ENCODE data around the gene EXOC7.
"Not testable (repeated sequence)": the region's sequence is repeated elsewhere in the genome, so short reads cannot be mapped to it uniquely, and the experiment has no call there.

Gene EXOC7

GRCh38 chr17:76072148-76072858 is 31.3 kb downstream of the EXOC7 start, which contains the start of gene SRP68:
TSS of gene SRP68 (minus strand) at chr17:76072517. CDS start at chr17:76072491, 26 bp downstream.
- Histone ChIP-seq H3K27ac (ENCODE audit: low read length) (no peak within 1 kb of the TSS), H3K36me3 (ENCODE audit: insufficient read depth, low read depth, low read length) (peaks cover 8% of the 10 kb centered on the region), H3K9ac (ENCODE audit: low read depth, low read length) (peak within 1 kb of the TSS; percentile 92), H3K4me1 (ENCODE audit: insufficient read depth, low read length) (peaks cover 6% of the 10 kb centered on the region; the same call in 1 of the 2 replicates), H3K4me3 (ENCODE audit: low read length) (peak within 1 kb of the TSS; percentile 96), H3K9me3 (ENCODE audit: insufficient read depth, low read depth, low read length) (no peaks in the 10 kb centered on the region), H3K27me3 (ENCODE audit: insufficient read depth, low read length) (peaks cover 48% of the 10 kb centered on the region)

- Histone ChIP-seq H3K9me3 (ENCODE audit: insufficient read depth, low read depth, low read length) (no peaks in the 10 kb centered on the region), H3K27me3 (ENCODE audit: insufficient read depth, low read length) (peaks cover 41% of the 10 kb centered on the region), H3K27ac (ENCODE audit: low read length) (no peak overlapping the region), H3K4me3 (ENCODE audit: low read length) (peak overlapping the region; percentile 96), H3K9ac (ENCODE audit: low read depth, low read length) (peak overlapping the region; percentile 92), H3K36me3 (ENCODE audit: insufficient read depth, low read depth, low read length) (peaks cover 15% of the 10 kb centered on the region), H3K4me1 (ENCODE audit: insufficient read depth, low read length) (peaks cover 6% of the 10 kb centered on the region; the same call in 1 of the 2 replicates)
Measured at GRCh38 chr17:76071531-76072147, 31.9 kb downstream of the EXOC7 start.

GRCh38 chr17:76065775-76066174 is 37.8 kb downstream of the EXOC7 start:
- Histone ChIP-seq H3K27me3 (ENCODE audit: insufficient read depth, low read length) (no peaks in the 10 kb centered on the region), H3K9me3 (ENCODE audit: insufficient read depth, low read depth, low read length) (no peaks in the 10 kb centered on the region), H3K27ac (ENCODE audit: low read length) (no peak overlapping the region), H3K36me3 (ENCODE audit: insufficient read depth, low read depth, low read length) (peaks cover 68% of the 10 kb centered on the region), H3K9ac (ENCODE audit: low read depth, low read length) (no peak overlapping the region), H3K4me3 (ENCODE audit: low read length) (no peak overlapping the region), H3K4me1 (ENCODE audit: insufficient read depth, low read length) (peaks cover under 1% of the 10 kb centered on the region; the same call in 1 of the 2 replicates)

GRCh38 chr17:76063875-76064546 is 39.6 kb downstream of the EXOC7 start:
- Histone ChIP-seq H3K9ac (ENCODE audit: low read depth, low read length) (no peak overlapping the region), H3K36me3 (ENCODE audit: insufficient read depth, low read depth, low read length) (peaks cover 83% of the 10 kb centered on the region), H3K9me3 (ENCODE audit: insufficient read depth, low read depth, low read length) (no peaks in the 10 kb centered on the region), H3K4me3 (ENCODE audit: low read length) (no peak overlapping the region), H3K27ac (ENCODE audit: low read length) (no peak overlapping the region), H3K27me3 (ENCODE audit: insufficient read depth, low read length) (no peaks in the 10 kb centered on the region), H3K4me1 (ENCODE audit: insufficient read depth, low read length) (no peaks in the 10 kb centered on the region)

GRCh38 chr17:76058264-76058663 is 45.3 kb downstream of the EXOC7 start:
- not testable (repeated sequence) for H3K4me1 ChIP-seq (ENCODE audit: insufficient read depth, low read length); H3K9me3 ChIP-seq (ENCODE audit: insufficient read depth, low read depth, low read length); H3K9ac ChIP-seq (ENCODE audit: low read depth, low read length); H3K27me3 ChIP-seq (ENCODE audit: insufficient read depth, low read length); H3K4me3 ChIP-seq (ENCODE audit: low read length); H3K27ac ChIP-seq (ENCODE audit: low read length)
- H3K36me3 ChIP-seq (ENCODE audit: insufficient read depth, low read depth, low read length) = peaks cover 77% of the 10 kb centered on the region

- no peak overlapping the region for H3K4me3 ChIP-seq (ENCODE audit: low read length)
- no peaks in the 10 kb centered on the region for H3K9me3 ChIP-seq (ENCODE audit: insufficient read depth, low read depth, low read length)
- H3K36me3 ChIP-seq (ENCODE audit: insufficient read depth, low read depth, low read length) = peaks cover 77% of the 10 kb centered on the region
- no peaks in the 10 kb centered on the region for H3K4me1 ChIP-seq (ENCODE audit: insufficient read depth, low read length)
- H3K27ac ChIP-seq (ENCODE audit: low read length) = no peak overlapping the region
- no peaks in the 10 kb centered on the region for H3K27me3 ChIP-seq (ENCODE audit: insufficient read depth, low read length)
- no peak overlapping the region for H3K9ac ChIP-seq (ENCODE audit: low read depth, low read length)
Measured at GRCh38 chr17:76056882-76057281, 46.7 kb downstream of the EXOC7 start.

GRCh38 chr17:76054112-76054476 is 49.5 kb downstream of the EXOC7 start:
- Histone ChIP-seq H3K9me3 (ENCODE audit: insufficient read depth, low read depth, low read length) (no peaks in the 10 kb centered on the region), H3K27ac (ENCODE audit: low read length) (no peak overlapping the region), H3K4me1 (ENCODE audit: insufficient read depth, low read length) (no peaks in the 10 kb centered on the region), H3K27me3 (ENCODE audit: insufficient read depth, low read length) (no peaks in the 10 kb centered on the region), H3K36me3 (ENCODE audit: insufficient read depth, low read depth, low read length) (peaks cover 76% of the 10 kb centered on the region), H3K4me3 (ENCODE audit: low read length) (no peak overlapping the region), H3K9ac (ENCODE audit: low read depth, low read length) (no peak overlapping the region)

- H3K27ac ChIP-seq (ENCODE audit: low read length) = no peak overlapping the region
- no peak overlapping the region for H3K4me3 ChIP-seq (ENCODE audit: low read length)
- no peaks in the 10 kb centered on the region for H3K9me3 ChIP-seq (ENCODE audit: insufficient read depth, low read depth, low read length)
- no peaks in the 10 kb centered on the region for H3K4me1 ChIP-seq (ENCODE audit: insufficient read depth, low read length)
- no peak overlapping the region for H3K9ac ChIP-seq (ENCODE audit: low read depth, low read length)
- H3K36me3 ChIP-seq (ENCODE audit: insufficient read depth, low read depth, low read length) = peaks cover 76% of the 10 kb centered on the region
- no peaks in the 10 kb centered on the region for H3K27me3 ChIP-seq (ENCODE audit: insufficient read depth, low read length)
Measured at GRCh38 chr17:76053246-76054111, 50.1 kb downstream of the EXOC7 start.

- Histone ChIP-seq H3K27me3 (ENCODE audit: insufficient read depth, low read length) (no peaks in the 10 kb centered on the region), H3K36me3 (ENCODE audit: insufficient read depth, low read depth, low read length) (peaks cover 73% of the 10 kb centered on the region), H3K9me3 (ENCODE audit: insufficient read depth, low read depth, low read length) (no peaks in the 10 kb centered on the region), H3K9ac (ENCODE audit: low read depth, low read length) (no peak overlapping the region), H3K4me1 (ENCODE audit: insufficient read depth, low read length) (no peaks in the 10 kb centered on the region), H3K4me3 (ENCODE audit: low read length) (no peak overlapping the region), H3K27ac (ENCODE audit: low read length) (no peak overlapping the region)
Measured at GRCh38 chr17:76051561-76051960, 52.0 kb downstream of the EXOC7 start.

- Histone ChIP-seq H3K36me3 (ENCODE audit: insufficient read depth, low read depth, low read length) (peaks cover 72% of the 10 kb centered on the region), H3K27ac (ENCODE audit: low read length) (no peak overlapping the region)
Measured at GRCh38 chr17:76050538-76051467, 52.8 kb downstream of the EXOC7 start.

More at GRCh38 chr17:76050538-76051467, 52.8 kb downstream of the EXOC7 start:
- H3K9me3 ChIP-seq (ENCODE audit: insufficient read depth, low read depth, low read length) = no peaks in the 10 kb centered on the region
- no peaks in the 10 kb centered on the region for H3K4me1 ChIP-seq (ENCODE audit: insufficient read depth, low read length)
- H3K9ac ChIP-seq (ENCODE audit: low read depth, low read length) = no peak overlapping the region
- no peak overlapping the region for H3K4me3 ChIP-seq (ENCODE audit: low read length)
- no peaks in the 10 kb centered on the region for H3K27me3 ChIP-seq (ENCODE audit: insufficient read depth, low read length)

Data from iPS-20b (cell line).